HG03575 (cell line): ENCODE data around the gene GNMT.

Experiments
- ATAC-seq: cut with Tn5 transposase; IDR thresholded peaks from one replicate; pipeline ENCODE4 v1.9.1; 2021; ENCODE audit not compliant: unreplicated experiment, insufficient number of reproducible peaks, low FRiP score; ENCODE audit errors: extremely low read depth

The GNMT gene

GRCh38 chr6:43005844-43006243 lies 45.3 kb downstream of the GNMT start:
- ATAC-seq, result no peak

GRCh38 chr6:43006251-43006650 lies 45.7 kb downstream of the GNMT start:
- no peak for ATAC-seq

GRCh38 chr6:43007126-43007525 lies 46.6 kb downstream of the GNMT start:
- no peak for ATAC-seq

DNA sequence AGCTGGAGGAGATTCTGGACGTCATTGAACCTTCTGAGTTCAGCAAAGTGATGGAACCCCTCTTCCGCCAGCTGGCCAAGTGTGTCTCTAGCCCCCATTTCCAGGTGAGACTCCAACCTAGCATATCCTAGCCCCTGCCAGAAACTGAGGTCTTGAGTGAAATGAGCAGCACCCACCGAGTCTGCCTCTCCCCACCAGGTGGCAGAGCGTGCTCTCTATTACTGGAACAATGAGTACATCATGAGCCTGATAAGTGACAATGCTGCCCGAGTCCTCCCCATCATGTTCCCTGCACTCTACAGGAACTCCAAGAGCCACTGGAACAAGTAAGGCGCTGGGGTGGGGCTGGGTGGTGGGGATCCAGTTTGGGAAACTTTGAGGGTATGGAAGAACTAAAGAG lies 48.6 kb downstream of the GNMT start:
- ATAC-seq, result no peak

DNA sequence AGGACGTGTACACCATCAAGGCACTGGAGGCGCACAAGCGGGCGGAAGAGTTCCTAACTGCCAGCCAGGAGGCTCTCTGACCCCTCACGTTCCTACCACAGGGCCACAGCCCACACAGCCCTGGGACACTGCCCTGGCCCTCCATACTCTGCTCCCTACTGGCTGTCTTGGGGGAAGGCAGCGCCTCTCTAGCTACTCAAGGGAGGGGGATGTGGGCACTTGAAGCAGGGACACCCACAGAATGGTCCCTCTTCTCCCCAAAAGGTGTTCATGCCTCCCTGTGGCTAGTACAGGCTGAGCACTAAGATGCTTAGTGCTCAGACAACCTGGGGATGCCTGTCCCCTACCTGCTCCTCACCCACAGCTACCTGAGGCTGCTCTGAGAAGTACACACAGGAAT lies 50.7 kb downstream of the GNMT start:
- no peak for ATAC-seq

DNA sequence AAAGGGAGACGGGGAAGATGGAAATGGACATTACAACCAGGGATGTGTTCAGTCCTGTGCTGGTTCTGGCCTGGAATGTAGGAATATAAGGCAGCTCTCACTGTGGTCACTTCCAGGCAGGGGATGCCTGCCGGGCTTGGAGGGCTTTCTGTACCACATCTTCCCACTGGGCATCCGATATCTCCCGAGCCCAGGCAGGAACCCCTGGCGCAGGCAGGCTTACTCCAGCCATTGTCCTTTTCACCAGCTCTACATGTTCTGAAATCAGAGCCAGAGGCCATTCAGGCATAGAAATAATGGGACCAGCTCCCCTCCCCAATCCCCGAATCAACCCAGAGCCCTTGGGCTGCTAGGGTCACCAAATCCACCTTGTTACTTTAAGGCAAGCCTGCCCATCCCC lies 51.8 kb downstream of the GNMT start:
- no peak for ATAC-seq

GRCh38 chr6:43013097-43013842 lies 52.7 kb downstream of the GNMT start:
- ATAC-seq, result no peak
